ENCODE measurements around the gene KIAA1549.

Gene KIAA1549

DNA sequence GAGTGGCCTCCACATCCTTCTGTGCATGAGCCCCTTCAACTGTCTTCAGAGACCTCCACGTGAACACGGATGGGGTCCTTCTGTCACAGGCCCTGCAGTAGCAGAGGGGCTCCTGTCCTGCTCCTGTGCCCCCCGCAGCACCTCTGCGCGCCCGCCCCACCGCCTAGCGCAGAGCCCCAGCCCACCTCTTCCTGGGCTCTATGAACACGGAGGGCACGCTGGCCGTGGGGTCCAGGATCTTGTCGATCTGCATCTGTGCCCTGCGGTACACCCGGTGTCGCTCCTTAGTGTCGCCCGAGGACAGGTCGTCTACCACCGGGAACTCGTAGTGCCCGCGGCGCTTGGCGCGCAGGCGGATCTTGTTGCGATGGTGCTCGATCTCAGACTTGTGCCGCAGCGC, 111.8 kb downstream of the KIAA1549 start:
- Histone ChIP-seq H3K4me2 (no peak overlapping the region), H3K4me1 (no peaks in the 10 kb centered on the region), H3K27me3 (no peaks in the 10 kb centered on the region), H3K4me3 (no peak overlapping the region), H3K9ac (no peak overlapping the region), H4K20me1 (no peaks in the 10 kb centered on the region), H3K27ac (no peak overlapping the region), H3K9me3 (no peaks in the 10 kb centered on the region), H3K36me3 (peaks cover 74% of the 10 kb centered on the region)
- no peak for TF ChIP-seq Cebpa-rat (IDR thresholded peaks at IDR 0.05)

DNA sequence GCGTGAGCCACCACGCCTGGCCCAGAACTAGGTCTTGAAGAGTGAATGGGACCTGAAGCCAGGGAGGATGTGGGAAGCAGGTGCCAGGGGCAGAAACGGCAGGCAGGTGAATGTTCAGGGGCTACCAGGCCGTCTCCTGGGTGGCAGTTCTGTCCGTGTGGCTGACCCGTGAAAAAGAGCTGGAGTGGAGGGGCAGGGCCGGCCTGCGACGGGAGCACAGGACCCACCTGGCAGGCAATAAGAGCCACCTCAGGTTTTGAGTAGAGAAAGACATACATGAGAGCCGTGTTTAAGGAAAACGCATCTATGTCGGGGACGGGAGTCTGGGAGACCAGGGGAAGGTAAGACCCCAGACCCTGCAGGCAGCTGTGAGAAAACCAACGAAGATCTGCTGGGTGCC, 112.5 kb downstream of the KIAA1549 start:
- no peaks in the 10 kb centered on the region for H4K20me1 ChIP-seq
- no peaks in the 10 kb centered on the region for H3K27me3 ChIP-seq
- no peak overlapping the region for H3K4me2 ChIP-seq
- peaks cover 79% of the 10 kb centered on the region for H3K36me3 ChIP-seq
- no peak overlapping the region for H3K9ac ChIP-seq
- no peak overlapping the region for H3K4me3 ChIP-seq
- H3K9me3 ChIP-seq = no peaks in the 10 kb centered on the region
- no peaks in the 10 kb centered on the region for H3K4me1 ChIP-seq
- no peak for TF ChIP-seq Cebpa-rat (IDR thresholded peaks at IDR 0.05)
- H3K27ac ChIP-seq = no peak overlapping the region

DNA sequence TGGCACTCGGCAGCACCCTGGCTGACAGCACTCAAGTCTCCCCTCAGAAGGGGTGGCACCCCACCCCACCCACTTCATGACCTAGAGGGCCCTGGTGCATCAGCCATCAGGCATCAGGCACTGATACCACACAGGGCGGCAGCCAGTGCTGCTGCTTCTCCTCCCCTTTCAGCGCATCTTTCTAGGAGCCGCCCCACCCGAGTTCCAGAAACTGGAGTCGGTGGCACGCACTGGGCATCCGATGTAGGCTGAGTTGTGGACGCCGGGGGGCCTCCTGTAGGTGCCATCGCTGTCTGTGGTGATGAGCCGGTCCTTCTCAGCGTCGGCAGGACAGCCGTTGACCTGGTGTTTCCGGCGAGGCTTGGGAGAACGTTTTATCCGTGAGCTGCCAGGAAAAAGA, 113.4 kb downstream of the KIAA1549 start:
- H3K9ac ChIP-seq = no peak overlapping the region

DNA sequence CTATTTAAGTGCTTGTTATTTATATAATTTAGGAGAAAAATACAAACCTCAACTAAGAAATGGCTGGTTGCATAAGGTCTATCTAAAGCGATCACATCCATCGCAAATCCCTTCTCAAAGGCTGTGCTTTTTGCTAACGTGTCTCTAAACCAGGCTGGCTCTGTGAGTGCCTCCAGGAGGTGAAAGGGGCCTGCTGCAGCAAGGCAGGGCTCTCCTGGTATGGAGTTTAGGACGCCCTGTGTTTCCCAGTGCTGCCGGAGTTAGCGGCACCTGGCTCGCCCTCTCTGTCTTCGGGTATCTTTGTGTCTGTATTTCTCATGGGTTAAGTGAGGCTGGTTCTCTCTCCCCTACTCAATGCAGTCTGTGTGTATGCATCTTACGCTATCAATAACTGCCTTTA, 114.8 kb downstream of the KIAA1549 start:
- peaks cover 86% of the 10 kb centered on the region for H3K36me3 ChIP-seq
- no peak for TF ChIP-seq Cebpa-rat (IDR thresholded peaks at IDR 0.05)
- H4K20me1 ChIP-seq = no peaks in the 10 kb centered on the region

More for the DNA sequence above, 113.4 kb downstream of the KIAA1549 start:
- Histone ChIP-seq H3K4me1 (no peaks in the 10 kb centered on the region), H4K20me1 (no peaks in the 10 kb centered on the region), H3K4me2 (no peak overlapping the region), H3K4me3 (no peak overlapping the region), H3K27me3 (no peaks in the 10 kb centered on the region), H3K9me3 (no peaks in the 10 kb centered on the region), H3K36me3 (peaks cover 81% of the 10 kb centered on the region), H3K27ac (no peak overlapping the region)
- TF ChIP-seq Cebpa-rat (IDR thresholded peaks at IDR 0.05) = no peak

DNA sequence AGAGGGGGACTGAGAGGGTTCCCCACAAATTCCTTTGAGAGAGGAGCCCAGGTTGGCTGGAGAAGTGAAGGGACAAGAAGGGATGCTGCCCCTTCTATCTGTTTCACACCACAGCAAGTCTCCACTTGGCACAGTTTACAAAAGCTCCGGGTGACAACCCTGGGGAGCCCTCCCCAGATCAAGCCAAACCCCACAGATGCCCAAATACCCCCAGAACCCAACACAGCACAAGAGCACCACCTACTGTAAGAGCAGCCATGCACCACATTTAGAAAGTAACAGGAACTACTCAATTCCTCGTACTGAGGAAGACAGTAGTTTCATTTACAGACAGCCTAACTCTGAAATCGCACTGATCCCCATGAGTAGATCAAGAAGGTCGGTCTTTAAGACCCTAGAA, 115.3 kb downstream of the KIAA1549 start:
- no peak overlapping the region; the same call in 1 of the 2 replicates for H3K9ac ChIP-seq
- no peaks in the 10 kb centered on the region for H3K27me3 ChIP-seq
- no peak overlapping the region for H3K4me3 ChIP-seq
- H3K36me3 ChIP-seq = peaks cover 86% of the 10 kb centered on the region
- H3K27ac ChIP-seq = no peak overlapping the region
- no peaks in the 10 kb centered on the region for H3K4me1 ChIP-seq
- no peak overlapping the region for H3K4me2 ChIP-seq
- H3K9me3 ChIP-seq = peaks cover 3% of the 10 kb centered on the region; the same call in 1 of the 2 replicates
- no peaks in the 10 kb centered on the region for H4K20me1 ChIP-seq
- no peak for TF ChIP-seq Cebpa-rat (IDR thresholded peaks at IDR 0.05)

More for the DNA sequence above, 114.8 kb downstream of the KIAA1549 start:
- no peak overlapping the region; the same call in 1 of the 2 replicates for H3K9ac ChIP-seq
- H3K27ac ChIP-seq = no peak overlapping the region
- H3K4me1 ChIP-seq = no peaks in the 10 kb centered on the region
- no peaks in the 10 kb centered on the region for H3K27me3 ChIP-seq
- no peak overlapping the region for H3K4me3 ChIP-seq
- H3K9me3 ChIP-seq = no peaks in the 10 kb centered on the region
- H3K4me2 ChIP-seq = no peak overlapping the region

DNA sequence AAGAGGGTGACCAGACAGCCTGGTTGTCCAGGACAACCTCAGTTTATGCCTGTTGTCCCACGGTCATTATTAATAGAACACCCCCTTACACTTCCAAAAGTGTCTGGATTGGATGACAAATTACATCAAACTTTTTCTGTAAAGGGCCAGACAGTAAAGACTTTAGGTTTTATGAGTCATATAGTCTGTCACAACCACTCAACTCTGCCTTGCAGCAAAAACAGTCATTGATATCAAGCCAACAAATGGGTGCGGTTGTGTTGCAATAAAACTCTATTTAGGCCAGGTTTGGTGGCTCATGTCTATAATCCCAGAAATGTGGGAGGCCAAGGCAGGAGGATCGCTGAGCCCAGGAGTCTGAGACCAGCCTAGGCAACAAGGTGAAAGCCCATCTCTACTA, 116.5 kb downstream of the KIAA1549 start:
- H3K36me3 ChIP-seq = peaks cover 86% of the 10 kb centered on the region
- no peak overlapping the region for H3K4me2 ChIP-seq
- H3K27me3 ChIP-seq = no peaks in the 10 kb centered on the region
- H3K4me1 ChIP-seq = no peaks in the 10 kb centered on the region
- TF ChIP-seq Cebpa-rat (IDR thresholded peaks at IDR 0.05) = no peak
- H3K27ac ChIP-seq = no peak overlapping the region
- H4K20me1 ChIP-seq = no peaks in the 10 kb centered on the region
- peaks cover 4% of the 10 kb centered on the region; the same call in 1 of the 2 replicates for H3K9me3 ChIP-seq
- H3K9ac ChIP-seq = no peak overlapping the region
- no peak overlapping the region for H3K4me3 ChIP-seq

DNA sequence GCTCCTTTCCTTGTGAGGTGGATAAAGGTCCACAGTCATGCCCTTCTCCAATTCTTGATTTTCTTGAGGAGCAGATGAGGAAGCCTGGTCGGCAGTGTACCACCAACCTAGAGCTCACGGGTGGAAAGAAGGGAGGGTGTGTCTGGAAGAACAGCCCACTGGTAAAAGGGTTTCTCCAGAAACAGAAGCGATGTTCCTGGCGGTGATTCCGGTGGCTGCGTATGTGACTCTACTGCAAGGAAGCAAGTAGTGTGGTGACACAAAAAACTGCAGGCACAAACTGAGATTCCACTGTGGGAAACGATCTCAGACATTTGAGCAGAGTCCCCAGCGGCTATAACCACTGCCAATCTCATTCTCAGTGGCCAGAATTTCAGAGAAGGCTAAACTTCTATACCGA, 117.3 kb downstream of the KIAA1549 start:
- no peak overlapping the region for H3K27ac ChIP-seq
- peaks cover 86% of the 10 kb centered on the region for H3K36me3 ChIP-seq
- no peaks in the 10 kb centered on the region for H4K20me1 ChIP-seq
- H3K4me3 ChIP-seq = no peak overlapping the region
- H3K27me3 ChIP-seq = no peaks in the 10 kb centered on the region
- no peak overlapping the region for H3K9ac ChIP-seq
- H3K9me3 ChIP-seq = peaks cover 12% of the 10 kb centered on the region
- no peaks in the 10 kb centered on the region for H3K4me1 ChIP-seq
- H3K4me2 ChIP-seq = no peak overlapping the region
- TF ChIP-seq Cebpa-rat (IDR thresholded peaks at IDR 0.05) = no peak

DNA sequence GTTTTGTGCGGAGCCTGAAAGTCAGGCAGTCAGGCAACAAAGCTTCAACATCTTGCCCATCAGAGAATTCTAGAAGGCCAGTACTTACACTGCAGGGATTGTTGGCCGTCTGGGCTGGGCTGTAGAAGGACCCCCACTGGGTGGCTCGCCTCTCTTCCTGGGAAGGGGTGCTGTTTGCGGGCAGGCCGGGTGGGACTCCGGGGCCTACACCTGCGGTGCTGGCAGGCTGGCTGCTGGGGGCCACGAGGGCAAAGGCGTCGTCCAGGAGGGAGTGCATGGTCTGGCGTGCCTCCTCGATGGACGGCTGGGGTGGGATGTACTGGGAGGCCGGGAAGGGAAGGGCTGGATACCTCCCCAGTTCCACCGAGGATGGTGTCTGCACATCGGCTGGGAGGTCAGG, 120.1 kb downstream of the KIAA1549 start:
- Histone ChIP-seq H3K36me3 (peaks cover 86% of the 10 kb centered on the region), H3K9me3 (peaks cover 35% of the 10 kb centered on the region)
- no peak for TF ChIP-seq Cebpa-rat (IDR thresholded peaks at IDR 0.05)

DNA sequence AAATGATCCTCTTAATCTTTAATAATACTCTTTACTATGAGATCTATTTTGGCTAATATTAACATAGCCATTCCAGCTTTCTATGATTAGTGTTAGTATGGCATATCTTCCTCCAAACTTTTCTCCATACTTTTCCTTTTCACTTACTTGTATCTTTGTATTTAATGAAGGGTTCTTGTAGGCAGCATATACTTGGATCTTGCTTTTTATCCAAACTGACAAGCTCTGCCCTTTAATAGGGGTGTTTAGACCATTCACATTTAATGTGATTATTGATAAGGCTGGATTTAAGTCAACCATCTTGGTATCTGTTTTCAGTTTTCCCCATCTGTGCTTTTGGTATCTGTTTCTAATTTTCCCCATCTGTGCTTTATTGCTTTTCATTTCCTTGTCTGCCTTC, 123.5 kb downstream of the KIAA1549 start:
- no peak overlapping the region for H3K4me2 ChIP-seq
- H3K4me1 ChIP-seq = no peaks in the 10 kb centered on the region
- no peaks in the 10 kb centered on the region for H4K20me1 ChIP-seq
- TF ChIP-seq Cebpa-rat (IDR thresholded peaks at IDR 0.05) = no peak
- no peaks in the 10 kb centered on the region for H3K27me3 ChIP-seq
- peaks cover 83% of the 10 kb centered on the region for H3K36me3 ChIP-seq
- no peak overlapping the region for H3K9ac ChIP-seq
- peaks cover 35% of the 10 kb centered on the region for H3K9me3 ChIP-seq
- H3K27ac ChIP-seq = no peak overlapping the region
- no peak overlapping the region for H3K4me3 ChIP-seq

More for the DNA sequence above, 120.1 kb downstream of the KIAA1549 start:
- Histone ChIP-seq H3K27ac (no peak overlapping the region), H3K4me3 (no peak overlapping the region), H3K27me3 (no peaks in the 10 kb centered on the region), H4K20me1 (no peaks in the 10 kb centered on the region), H3K4me1 (no peaks in the 10 kb centered on the region), H3K4me2 (no peak overlapping the region), H3K9ac (no peak overlapping the region)

DNA sequence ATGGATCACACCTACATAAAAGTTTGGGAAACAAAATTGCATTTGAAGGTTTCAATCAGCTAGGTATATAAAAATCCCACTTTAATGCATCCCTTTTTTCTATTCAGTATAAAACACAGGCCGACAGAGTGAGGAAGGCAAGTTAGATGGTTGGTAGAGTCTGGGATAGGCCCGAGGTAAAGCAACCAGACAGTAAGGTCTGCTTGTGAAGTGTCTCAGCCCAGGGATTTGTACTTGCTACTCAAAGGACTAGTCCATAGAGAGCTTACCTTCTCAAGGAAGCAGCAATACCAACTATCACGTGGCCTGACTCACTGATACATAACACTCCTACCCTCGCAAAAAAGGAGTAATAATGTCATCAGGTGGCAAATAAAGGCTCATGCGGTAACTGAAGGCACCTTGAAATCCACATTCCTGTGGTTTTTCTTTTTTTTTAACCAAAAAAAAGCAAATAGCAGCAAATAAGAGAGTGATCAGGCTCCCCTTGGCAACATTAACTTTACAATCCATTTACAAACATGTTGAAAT, 127.0 kb downstream of the KIAA1549 start:
- Histone ChIP-seq H3K27me3 (no peaks in the 10 kb centered on the region), H3K4me3 (no peak overlapping the region), H3K9ac (no peak overlapping the region), H4K20me1 (no peaks in the 10 kb centered on the region), H3K4me1 (no peaks in the 10 kb centered on the region), H3K27ac (no peak overlapping the region), H3K36me3 (peaks cover 82% of the 10 kb centered on the region), H3K9me3 (peaks cover 37% of the 10 kb centered on the region), H3K4me2 (no peak overlapping the region)
- no peak for TF ChIP-seq Cebpa-rat (IDR thresholded peaks at IDR 0.05)

DNA sequence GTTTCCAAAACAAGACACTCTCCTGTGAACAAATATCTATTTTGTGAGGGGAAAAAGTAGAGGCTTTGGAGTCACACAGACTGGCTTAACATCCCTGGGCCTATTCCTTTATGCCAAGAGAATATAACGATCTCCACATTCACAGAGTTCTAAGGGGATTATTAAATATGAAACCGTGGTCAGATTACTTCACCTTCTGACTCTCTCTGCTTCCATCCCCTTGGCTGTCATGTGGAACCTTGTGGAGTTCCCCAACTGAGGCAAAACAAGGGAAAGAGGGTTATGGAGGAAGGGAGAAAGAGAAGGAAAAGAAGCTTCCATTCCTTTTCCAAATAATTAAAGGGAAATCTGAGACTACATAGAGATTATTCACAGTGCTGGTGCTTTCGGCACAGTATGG, 127.7 kb downstream of the KIAA1549 start:
- no peaks in the 10 kb centered on the region for H4K20me1 ChIP-seq
- H3K4me2 ChIP-seq = no peak overlapping the region
- H3K4me1 ChIP-seq = no peaks in the 10 kb centered on the region
- H3K4me3 ChIP-seq = no peak overlapping the region
- H3K27me3 ChIP-seq = no peaks in the 10 kb centered on the region
- no peak overlapping the region for H3K27ac ChIP-seq
- H3K36me3 ChIP-seq = peaks cover 75% of the 10 kb centered on the region
- no peak overlapping the region for H3K9ac ChIP-seq
- no peak for TF ChIP-seq Cebpa-rat (IDR thresholded peaks at IDR 0.05)
- H3K9me3 ChIP-seq = peaks cover 29% of the 10 kb centered on the region
